GM11168 (cell line): ENCODE measurements around the gene UST.
"Not testable (repeated sequence)": the region's sequence is repeated elsewhere in the genome, so short reads cannot be mapped to it uniquely, and the experiment has no call there.

ENCODE experiments used
- in situ Hi-C: fragments of 300-500 bp; cut with MboI; formaldehyde crosslinking; loops from one replicate; pipeline ENCODE4 v1.12.0; 2022; ENCODE audit warnings: low sequenced_read_pairs; ENCODE audit not compliant: unreplicated experiment

Gene UST

GRCh38 chr6:148830614-148831013 lies 83.8 kb downstream of the UST start:
- in situ Hi-C loops: no loop called here

GRCh38 chr6:148831064-148831463 lies 84.2 kb downstream of the UST start:
- in situ Hi-C loops: no loop called here

- in situ Hi-C loops: no loop called here
These were observed 84.7 kb downstream of the UST start for GRCh38 chr6:148831531-148831930.

GRCh38 chr6:148835920-148836441 lies 89.2 kb downstream of the UST start:
- in situ Hi-C loops: no loop called here

- in situ Hi-C loops: no loop called here
These were observed 89.9 kb downstream of the UST start for GRCh38 chr6:148836751-148837150.

DNA sequence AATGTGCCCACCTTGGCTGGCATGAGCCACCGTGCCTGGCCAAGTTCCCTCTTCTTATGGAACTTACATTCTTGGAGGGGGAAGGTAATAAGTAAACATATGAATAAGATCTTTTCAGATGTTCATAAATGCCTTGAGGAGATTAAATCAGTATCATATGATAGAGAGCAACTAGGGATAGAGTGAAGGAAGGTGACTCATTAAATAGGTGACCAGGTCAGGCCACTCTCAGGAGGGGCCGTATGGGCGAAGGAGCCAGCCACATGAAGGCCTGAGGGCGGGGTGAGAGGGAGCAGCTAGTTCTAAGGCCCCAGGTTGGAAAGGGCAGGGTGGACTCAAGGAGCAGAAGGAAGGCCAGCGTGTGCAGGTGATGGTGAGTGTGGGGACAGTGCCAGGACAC lies 91.1 kb downstream of the UST start:
- in situ Hi-C loops: no loop called here

- in situ Hi-C loops: no loop called here
These were observed 92.2 kb downstream of the UST start for GRCh38 chr6:148839044-148839443.

GRCh38 chr6:148840256-148840655 lies 93.4 kb downstream of the UST start:
- in situ Hi-C loops: no loop called here

DNA sequence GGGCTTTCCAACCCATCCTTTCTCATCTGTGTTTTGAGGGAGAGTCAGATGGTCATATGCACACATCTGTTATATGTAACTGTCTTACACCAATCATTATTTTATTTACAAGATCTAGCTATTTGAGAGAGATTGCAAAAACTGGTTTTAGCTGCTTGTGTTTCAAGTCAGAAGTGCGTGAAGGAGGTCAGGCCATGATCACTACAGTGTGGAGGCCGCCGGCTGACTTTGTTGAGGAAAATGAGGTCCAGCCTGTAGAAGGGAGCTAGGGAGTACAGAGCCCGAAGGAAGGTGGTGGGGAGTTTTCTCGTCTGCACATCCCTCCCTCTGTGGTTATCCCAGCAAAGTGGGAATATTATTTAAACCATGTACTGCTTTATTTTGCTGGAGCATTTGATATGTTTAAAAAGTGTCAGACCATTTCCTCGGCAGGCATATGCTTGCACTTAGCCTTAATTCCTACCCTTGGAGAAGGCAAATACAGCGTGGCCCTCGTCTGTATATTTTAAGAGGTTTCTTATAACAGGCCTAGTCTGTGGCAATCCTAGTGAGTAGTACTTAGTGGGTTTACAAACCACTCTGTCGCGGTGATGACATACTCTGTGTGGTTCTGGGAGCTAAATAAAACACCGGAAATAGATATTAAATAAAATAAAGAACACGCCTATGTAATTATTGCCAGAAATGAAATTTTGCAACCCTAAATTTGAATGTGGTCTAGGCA lies 95.6 kb downstream of the UST start:
- in situ Hi-C loops: no loop called here

- in situ Hi-C loops: no loop called here
These were observed 98.6 kb downstream of the UST start for GRCh38 chr6:148845464-148845863.

DNA sequence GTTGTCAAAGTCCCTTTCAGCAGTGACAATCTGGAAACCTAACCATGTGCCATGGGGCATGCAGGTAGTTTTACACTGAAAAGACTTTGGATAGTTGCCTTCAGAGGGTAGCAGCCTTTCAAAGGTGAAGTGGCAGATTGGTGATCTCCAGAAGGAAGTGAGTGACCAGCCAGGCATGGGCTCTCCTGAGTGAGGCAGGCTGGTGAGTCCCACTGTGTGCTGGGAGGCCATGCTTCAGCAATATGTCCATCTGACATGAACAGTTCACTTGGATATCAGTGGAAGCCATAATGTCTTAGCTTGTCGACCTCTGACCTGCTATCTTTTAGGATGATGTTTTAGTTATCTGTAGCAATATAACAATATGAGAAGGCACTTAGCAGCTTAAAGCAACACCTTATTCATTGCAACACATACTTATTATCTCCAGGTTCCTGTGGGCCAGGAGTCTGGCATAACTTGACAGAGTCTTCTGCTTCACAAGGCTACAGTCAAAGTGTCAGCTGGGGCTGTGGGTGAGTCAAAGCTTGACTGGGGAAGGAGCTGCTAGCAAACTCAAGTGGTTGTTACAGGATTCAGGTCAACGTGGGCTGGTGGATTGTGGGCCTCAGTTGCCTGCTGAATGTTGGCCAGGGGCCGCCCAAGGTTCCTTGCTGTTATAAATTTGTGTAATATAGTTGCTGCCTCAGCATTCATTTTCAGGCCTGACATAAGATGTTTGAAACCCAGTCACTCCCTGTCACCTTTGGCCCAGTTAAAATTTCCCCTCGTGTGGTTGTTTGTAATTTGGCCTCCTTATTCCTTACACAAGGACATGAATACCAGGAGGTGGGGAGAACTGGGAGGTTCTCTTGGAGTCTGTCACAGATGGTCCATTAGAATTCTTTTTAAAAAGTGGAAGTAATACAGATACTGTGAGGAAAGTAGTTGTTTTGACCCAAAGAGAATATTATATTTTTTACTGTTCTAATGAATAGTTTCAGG lies 100.2 kb downstream of the UST start:
- in situ Hi-C loops: no loop called here

DNA sequence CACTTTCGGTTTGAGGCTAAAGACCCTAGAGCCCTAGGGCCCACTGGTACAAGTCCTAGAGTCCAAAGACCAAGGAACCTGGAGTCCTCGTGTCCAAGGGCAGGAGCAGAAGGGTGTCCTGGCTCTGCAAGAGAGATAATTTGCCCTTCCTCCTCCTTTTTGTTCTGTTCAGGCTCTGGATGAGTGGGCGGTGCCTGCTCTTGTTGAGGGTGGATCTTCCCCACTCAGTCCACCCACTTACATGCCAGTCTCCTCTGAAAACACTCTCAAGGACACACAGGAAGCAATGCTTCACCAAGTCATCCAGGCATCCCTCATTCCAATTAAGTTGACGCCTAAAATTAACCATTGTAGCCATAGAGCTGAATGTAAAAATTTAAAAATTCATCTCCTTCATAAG lies 102.1 kb downstream of the UST start:
- in situ Hi-C loops: no loop called here

DNA sequence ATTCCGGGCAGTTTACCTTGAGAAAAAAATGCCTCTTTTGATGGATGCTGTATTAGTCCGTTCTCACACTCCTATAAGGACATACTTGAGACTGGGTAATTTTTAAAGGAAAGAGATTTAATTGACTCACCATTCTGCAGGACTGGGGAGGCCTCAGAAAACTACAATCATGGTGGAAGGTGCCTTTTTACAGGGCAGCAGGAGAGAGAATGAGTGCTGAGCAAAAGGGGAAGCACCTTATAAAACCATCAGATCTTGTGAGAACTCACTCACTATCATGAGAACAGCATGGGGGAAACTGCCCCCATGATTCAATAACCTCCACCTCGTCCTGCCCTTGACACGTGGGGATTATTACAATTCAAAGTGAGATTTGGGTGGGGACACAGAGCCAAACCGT lies 102.6 kb downstream of the UST start:
- in situ Hi-C loops: not testable (repeated sequence)

DNA sequence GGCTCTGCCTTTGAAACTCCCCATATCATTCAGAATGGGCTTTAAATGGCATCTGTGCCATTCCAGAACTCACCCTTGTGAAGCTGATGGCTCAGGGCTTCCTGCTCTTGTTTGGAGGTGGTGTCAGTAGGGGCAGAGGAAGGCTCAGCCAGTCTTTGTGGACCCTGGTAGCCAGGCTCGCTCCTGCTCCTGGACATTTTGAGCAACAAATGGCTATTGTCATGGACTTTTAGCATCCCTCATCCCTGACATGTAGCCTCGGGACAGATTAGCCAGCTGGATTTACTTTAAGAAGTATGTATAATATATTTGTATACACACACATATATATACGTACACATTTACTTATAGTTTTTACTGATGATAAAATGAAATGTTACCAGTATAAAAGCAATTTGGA lies 104.1 kb downstream of the UST start:
- in situ Hi-C loops: no loop called here

- in situ Hi-C loops: no loop called here
These were observed 105.1 kb downstream of the UST start for GRCh38 chr6:148851683-148852556.

GRCh38 chr6:148852688-148853087 lies 105.9 kb downstream of the UST start:
- in situ Hi-C loops: no loop called here

GRCh38 chr6:148853113-148853512 lies 106.3 kb downstream of the UST start:
- in situ Hi-C loops: not testable (repeated sequence)

- in situ Hi-C loops: no loop called here
These were observed 107.3 kb downstream of the UST start for GRCh38 chr6:148854096-148854495.

DNA sequence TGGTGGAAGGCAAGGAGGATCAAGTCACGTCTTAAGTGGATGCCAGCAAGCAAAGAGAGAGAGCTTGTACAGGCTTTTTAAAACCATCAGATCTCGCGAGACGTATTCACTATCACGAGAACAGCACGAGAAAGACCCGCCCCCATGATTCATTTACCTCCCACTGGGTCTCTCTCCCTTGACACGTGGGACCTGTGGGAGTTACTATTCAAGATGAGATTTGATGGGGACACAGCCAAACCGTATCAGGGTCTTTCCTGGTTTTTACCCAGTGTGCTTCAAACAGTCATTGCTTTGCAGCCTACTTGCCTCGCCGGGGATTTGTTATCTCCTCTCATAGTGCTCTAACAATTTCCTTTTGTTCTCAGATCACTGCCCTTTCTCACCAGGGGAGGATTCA lies 108.2 kb downstream of the UST start:
- in situ Hi-C loops: no loop called here

GRCh38 chr6:148855744-148856143 lies 108.9 kb downstream of the UST start:
- in situ Hi-C loops: no loop called here
